ENCODE results near the gene KLHL26.

The KLHL26 gene

DNA sequence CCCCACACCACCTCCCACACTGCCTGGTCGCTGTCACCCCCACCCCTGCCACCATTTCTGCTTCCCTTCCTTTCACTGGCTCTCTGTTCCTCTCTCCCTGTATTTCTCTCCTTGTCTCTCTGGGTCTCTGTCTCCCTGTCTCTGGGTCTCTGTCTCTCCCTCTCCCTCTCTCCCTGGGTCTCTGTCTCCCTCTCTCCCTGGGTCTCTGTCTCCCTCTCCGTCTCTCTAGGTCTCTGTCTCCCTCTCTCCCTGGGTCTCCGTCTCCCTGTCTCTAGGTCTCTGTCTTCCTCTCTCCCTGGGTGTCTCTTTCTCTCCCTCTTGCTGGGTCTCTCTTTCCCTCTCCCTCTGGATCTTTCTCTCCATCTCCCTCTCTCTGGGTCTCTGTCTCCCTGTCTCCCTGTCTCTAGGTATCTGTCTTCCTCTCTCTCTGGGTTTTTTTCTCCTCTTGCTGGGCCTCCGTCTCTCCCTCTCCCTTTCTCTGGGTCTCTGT, 21.6 kb downstream of the KLHL26 start (continued):
- TF ChIP-seq, protein P1, sequence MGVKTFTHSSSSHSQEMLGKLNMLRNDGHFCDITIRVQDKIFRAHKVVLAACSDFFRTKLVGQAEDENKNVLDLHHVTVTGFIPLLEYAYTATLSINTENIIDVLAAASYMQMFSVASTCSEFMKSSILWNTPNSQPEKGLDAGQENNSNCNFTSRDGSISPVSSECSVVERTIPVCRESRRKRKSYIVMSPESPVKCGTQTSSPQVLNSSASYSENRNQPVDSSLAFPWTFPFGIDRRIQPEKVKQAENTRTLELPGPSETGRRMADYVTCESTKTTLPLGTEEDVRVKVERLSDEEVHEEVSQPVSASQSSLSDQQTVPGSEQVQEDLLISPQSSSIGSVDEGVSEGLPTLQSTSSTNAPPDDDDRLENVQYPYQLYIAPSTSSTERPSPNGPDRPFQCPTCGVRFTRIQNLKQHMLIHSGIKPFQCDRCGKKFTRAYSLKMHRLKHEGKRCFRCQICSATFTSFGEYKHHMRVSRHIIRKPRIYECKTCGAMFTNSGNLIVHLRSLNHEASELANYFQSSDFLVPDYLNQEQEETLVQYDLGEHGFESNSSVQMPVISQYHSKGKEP (tag by site-specific recombination; IDR thresholded peaks at IDR 0.05), result no peak
- no peak for TF ChIP-seq ZNF133 (tag by site-specific recombination; IDR thresholded peaks at IDR 0.05)
- TF ChIP-seq, protein P2, sequence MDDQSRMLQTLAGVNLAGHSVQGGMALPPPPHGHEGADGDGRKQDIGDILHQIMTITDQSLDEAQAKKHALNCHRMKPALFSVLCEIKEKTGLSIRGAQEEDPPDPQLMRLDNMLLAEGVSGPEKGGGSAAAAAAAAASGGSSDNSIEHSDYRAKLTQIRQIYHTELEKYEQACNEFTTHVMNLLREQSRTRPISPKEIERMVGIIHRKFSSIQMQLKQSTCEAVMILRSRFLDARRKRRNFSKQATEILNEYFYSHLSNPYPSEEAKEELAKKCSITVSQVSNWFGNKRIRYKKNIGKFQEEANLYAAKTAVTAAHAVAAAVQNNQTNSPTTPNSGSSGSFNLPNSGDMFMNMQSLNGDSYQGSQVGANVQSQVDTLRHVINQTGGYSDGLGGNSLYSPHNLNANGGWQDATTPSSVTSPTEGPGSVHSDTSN (CRISPR knock-in tag; IDR thresholded peaks at IDR 0.05), result no peak
- no peak for TF ChIP-seq TRIM28 (IDR thresholded peaks at IDR 0.05; ENCODE audit: borderline replicate concordance, low read length)
- 0 out of 2 replicates have a peak, but pooled peaks have one; percentile 19 for TF ChIP-seq SALL2 (tag by site-specific recombination; IDR thresholded peaks at IDR 0.05; ENCODE audit: borderline replicate concordance)
- no peak for TF ChIP-seq ZNF514 (tag by site-specific recombination; IDR thresholded peaks at IDR 0.05)
- TF ChIP-seq ZNF48 (tag by site-specific recombination; IDR thresholded peaks at IDR 0.05), result no peak
- TF ChIP-seq ZNF677 (tag by site-specific recombination; IDR thresholded peaks at IDR 0.05), result no peak
- no peak for TF ChIP-seq ZNF266 (tag by site-specific recombination; IDR thresholded peaks at IDR 0.05; ENCODE audit: low read depth)
- TF ChIP-seq ZSCAN23 (tag by site-specific recombination; IDR thresholded peaks at IDR 0.05), result no peak
- TF ChIP-seq ZNF433 (tag by site-specific recombination; IDR thresholded peaks at IDR 0.05; ENCODE audit: low read depth), result no peak
- no peak for TF ChIP-seq IKZF3 (tag by site-specific recombination; IDR thresholded peaks at IDR 0.05)
- no peak for TF ChIP-seq ZNF707 (tag by site-specific recombination; IDR thresholded peaks at IDR 0.05)
- TF ChIP-seq ZNF140 (tag by site-specific recombination; IDR thresholded peaks at IDR 0.05), result no peak
- TF ChIP-seq PRDM1 (tag by site-specific recombination; IDR thresholded peaks at IDR 0.05), result peak; percentile 93
- no peak for TF ChIP-seq ZNF529 (tag by site-specific recombination; IDR thresholded peaks at IDR 0.05; ENCODE audit: insufficient replicate concordance)
- TF ChIP-seq, protein P3, sequence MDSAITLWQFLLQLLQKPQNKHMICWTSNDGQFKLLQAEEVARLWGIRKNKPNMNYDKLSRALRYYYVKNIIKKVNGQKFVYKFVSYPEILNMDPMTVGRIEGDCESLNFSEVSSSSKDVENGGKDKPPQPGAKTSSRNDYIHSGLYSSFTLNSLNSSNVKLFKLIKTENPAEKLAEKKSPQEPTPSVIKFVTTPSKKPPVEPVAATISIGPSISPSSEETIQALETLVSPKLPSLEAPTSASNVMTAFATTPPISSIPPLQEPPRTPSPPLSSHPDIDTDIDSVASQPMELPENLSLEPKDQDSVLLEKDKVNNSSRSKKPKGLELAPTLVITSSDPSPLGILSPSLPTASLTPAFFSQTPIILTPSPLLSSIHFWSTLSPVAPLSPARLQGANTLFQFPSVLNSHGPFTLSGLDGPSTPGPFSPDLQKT (IDR thresholded peaks at IDR 0.05; ENCODE audit: borderline replicate concordance, low read depth, low read length), result no peak
- TF ChIP-seq ZNF530 (tag by site-specific recombination; IDR thresholded peaks at IDR 0.05; ENCODE audit: low read depth), result no peak
- TF ChIP-seq ZNF792 (tag by site-specific recombination; IDR thresholded peaks at IDR 0.05), result no peak
- TF ChIP-seq ZNF776 (tag by site-specific recombination; IDR thresholded peaks at IDR 0.05; ENCODE audit: borderline replicate concordance), result peak; percentile 61; the same call in 1 of the 2 replicates
- TF ChIP-seq ZNF654 (tag by site-specific recombination; IDR thresholded peaks at IDR 0.05; ENCODE audit: low read depth), result no peak
- TF ChIP-seq, protein P4, sequence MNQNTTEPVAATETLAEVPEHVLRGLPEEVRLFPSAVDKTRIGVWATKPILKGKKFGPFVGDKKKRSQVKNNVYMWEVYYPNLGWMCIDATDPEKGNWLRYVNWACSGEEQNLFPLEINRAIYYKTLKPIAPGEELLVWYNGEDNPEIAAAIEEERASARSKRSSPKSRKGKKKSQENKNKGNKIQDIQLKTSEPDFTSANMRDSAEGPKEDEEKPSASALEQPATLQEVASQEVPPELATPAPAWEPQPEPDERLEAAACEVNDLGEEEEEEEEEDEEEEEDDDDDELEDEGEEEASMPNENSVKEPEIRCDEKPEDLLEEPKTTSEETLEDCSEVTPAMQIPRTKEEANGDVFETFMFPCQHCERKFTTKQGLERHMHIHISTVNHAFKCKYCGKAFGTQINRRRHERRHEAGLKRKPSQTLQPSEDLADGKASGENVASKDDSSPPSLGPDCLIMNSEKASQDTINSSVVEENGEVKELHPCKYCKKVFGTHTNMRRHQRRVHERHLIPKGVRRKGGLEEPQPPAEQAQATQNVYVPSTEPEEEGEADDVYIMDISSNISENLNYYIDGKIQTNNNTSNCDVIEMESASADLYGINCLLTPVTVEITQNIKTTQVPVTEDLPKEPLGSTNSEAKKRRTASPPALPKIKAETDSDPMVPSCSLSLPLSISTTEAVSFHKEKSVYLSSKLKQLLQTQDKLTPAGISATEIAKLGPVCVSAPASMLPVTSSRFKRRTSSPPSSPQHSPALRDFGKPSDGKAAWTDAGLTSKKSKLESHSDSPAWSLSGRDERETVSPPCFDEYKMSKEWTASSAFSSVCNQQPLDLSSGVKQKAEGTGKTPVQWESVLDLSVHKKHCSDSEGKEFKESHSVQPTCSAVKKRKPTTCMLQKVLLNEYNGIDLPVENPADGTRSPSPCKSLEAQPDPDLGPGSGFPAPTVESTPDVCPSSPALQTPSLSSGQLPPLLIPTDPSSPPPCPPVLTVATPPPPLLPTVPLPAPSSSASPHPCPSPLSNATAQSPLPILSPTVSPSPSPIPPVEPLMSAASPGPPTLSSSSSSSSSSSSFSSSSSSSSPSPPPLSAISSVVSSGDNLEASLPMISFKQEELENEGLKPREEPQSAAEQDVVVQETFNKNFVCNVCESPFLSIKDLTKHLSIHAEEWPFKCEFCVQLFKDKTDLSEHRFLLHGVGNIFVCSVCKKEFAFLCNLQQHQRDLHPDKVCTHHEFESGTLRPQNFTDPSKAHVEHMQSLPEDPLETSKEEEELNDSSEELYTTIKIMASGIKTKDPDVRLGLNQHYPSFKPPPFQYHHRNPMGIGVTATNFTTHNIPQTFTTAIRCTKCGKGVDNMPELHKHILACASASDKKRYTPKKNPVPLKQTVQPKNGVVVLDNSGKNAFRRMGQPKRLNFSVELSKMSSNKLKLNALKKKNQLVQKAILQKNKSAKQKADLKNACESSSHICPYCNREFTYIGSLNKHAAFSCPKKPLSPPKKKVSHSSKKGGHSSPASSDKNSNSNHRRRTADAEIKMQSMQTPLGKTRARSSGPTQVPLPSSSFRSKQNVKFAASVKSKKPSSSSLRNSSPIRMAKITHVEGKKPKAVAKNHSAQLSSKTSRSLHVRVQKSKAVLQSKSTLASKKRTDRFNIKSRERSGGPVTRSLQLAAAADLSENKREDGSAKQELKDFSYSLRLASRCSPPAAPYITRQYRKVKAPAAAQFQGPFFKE (tag by site-specific recombination; IDR thresholded peaks at IDR 0.05; ENCODE audit: borderline replicate concordance), result no peak
- no peak for TF ChIP-seq FEZF1 (tag by site-specific recombination; IDR thresholded peaks at IDR 0.05)
- TF ChIP-seq WT1 (tag by site-specific recombination; IDR thresholded peaks at IDR 0.05), result no peak
- TF ChIP-seq, protein P5, sequence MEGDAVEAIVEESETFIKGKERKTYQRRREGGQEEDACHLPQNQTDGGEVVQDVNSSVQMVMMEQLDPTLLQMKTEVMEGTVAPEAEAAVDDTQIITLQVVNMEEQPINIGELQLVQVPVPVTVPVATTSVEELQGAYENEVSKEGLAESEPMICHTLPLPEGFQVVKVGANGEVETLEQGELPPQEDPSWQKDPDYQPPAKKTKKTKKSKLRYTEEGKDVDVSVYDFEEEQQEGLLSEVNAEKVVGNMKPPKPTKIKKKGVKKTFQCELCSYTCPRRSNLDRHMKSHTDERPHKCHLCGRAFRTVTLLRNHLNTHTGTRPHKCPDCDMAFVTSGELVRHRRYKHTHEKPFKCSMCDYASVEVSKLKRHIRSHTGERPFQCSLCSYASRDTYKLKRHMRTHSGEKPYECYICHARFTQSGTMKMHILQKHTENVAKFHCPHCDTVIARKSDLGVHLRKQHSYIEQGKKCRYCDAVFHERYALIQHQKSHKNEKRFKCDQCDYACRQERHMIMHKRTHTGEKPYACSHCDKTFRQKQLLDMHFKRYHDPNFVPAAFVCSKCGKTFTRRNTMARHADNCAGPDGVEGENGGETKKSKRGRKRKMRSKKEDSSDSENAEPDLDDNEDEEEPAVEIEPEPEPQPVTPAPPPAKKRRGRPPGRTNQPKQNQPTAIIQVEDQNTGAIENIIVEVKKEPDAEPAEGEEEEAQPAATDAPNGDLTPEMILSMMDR (tag by site-specific recombination; IDR thresholded peaks at IDR 0.05), result no peak
- TF ChIP-seq ZNF174 (tag by site-specific recombination; IDR thresholded peaks at IDR 0.05), result no peak
- no peak for TF ChIP-seq ZNF660 (tag by site-specific recombination; IDR thresholded peaks at IDR 0.05)
- TF ChIP-seq HOXA7 (CRISPR knock-in tag; IDR thresholded peaks at IDR 0.05; ENCODE audit: borderline replicate concordance), result no peak
- TF ChIP-seq ZNF473 (tag by site-specific recombination; IDR thresholded peaks at IDR 0.05), result 0 out of 2 replicates have a peak, but pooled peaks have one; percentile 24

All from HEK293 (cell line).